ENCODE measurements around the gene GNPTAB.

GNPTAB gene

GRCh38 chr12:101713930-101714329 lies 116.8 kb downstream of the GNPTAB start:
- DNase-seq (ENCODE audit: low spot score): no peak
- POLR2A ChIA-PET (ENCODE audit: low non-redundant PET): no interaction called here
- no peak overlapping the region for H3K27ac ChIP-seq
- TF ChIP-seq, protein P1, sequence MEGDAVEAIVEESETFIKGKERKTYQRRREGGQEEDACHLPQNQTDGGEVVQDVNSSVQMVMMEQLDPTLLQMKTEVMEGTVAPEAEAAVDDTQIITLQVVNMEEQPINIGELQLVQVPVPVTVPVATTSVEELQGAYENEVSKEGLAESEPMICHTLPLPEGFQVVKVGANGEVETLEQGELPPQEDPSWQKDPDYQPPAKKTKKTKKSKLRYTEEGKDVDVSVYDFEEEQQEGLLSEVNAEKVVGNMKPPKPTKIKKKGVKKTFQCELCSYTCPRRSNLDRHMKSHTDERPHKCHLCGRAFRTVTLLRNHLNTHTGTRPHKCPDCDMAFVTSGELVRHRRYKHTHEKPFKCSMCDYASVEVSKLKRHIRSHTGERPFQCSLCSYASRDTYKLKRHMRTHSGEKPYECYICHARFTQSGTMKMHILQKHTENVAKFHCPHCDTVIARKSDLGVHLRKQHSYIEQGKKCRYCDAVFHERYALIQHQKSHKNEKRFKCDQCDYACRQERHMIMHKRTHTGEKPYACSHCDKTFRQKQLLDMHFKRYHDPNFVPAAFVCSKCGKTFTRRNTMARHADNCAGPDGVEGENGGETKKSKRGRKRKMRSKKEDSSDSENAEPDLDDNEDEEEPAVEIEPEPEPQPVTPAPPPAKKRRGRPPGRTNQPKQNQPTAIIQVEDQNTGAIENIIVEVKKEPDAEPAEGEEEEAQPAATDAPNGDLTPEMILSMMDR (conservative IDR thresholded peaks at IDR 0.05; ENCODE audit: low read depth): no peak
- CTCF ChIA-PET: no interaction called here

GRCh38 chr12:101713059-101713682 lies 117.6 kb downstream of the GNPTAB start:
- POLR2A ChIA-PET (ENCODE audit: low non-redundant PET): no interaction called here
- no peak overlapping the region for H3K27ac ChIP-seq
- CTCF ChIA-PET: no interaction called here
- DNase-seq (ENCODE audit: low spot score): no peak
- TF ChIP-seq, protein P1 (conservative IDR thresholded peaks at IDR 0.05; ENCODE audit: low read depth): no peak

GRCh38 chr12:101710288-101710687 lies 120.5 kb downstream of the GNPTAB start:
- CTCF ChIA-PET: no interaction called here
- TF ChIP-seq, protein P1 (conservative IDR thresholded peaks at IDR 0.05; ENCODE audit: low read depth): no peak
- no peak overlapping the region for H3K27ac ChIP-seq
- POLR2A ChIA-PET (ENCODE audit: low non-redundant PET): no interaction called here
- no peak for DNase-seq (ENCODE audit: low spot score)

DNA sequence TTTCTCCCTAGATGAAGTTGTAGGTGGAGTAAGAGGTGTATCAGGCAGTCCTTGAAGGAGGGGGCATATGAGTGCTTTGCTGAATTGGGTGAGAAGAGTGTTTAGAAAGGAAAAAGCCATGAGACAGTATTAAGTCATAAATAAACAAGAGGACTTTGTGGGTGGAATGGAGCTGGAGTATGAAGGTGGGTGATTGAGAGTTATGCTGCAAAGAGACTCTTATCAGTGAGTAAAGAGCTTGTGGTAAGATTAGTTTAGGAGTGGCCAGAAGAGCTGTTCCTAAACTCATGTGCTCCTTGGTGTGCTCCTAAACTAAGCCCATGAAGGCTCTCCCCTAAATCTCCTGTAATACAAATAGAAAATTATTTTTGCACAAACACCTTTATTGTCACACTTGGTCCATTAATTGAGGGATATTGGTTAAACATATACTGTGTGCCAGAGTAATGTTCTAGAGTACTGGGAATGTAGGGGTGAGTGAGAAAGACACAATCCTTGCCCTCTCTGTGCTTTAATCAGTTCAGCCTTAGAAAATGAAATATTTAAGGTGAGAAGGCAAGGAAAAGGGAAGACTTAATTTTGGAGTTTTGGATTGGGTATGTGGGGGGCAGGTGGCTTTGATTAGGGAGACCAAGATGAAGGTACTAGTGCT lies 123.5 kb downstream of the GNPTAB start:
- TF ChIP-seq, protein P1 (conservative IDR thresholded peaks at IDR 0.05; ENCODE audit: low read depth): no peak
- POLR2A ChIA-PET (ENCODE audit: low non-redundant PET): no interaction called here
- DNase-seq (ENCODE audit: low spot score): no peak
- CTCF ChIA-PET: interaction anchor here (0.6 kb wide), 1 partner anchor 123 kb away, joined by 4 read pairs; no protein-coding TSS in a partner anchor
- no peak overlapping the region for H3K27ac ChIP-seq

DNA sequence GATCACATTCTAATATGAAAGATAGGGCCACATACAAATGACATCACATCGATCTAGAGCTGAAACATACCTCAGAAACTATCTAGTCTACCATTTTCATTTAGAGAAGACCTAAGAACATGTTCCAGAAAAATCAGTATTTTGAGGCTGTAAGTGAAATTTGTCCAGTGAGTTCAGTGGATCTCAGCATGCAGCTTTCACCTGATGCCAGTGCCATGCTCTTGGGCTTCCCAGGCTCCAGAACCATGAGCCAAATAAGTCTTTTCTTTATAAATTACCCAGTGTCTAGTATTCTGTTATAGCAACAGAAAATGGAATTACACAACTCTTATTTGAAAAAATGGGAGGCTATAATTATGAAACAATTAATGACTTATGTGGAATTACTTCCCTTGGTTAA lies 124.4 kb downstream of the GNPTAB start:
- no peak for DNase-seq (ENCODE audit: low spot score)
- TF ChIP-seq, protein P1 (conservative IDR thresholded peaks at IDR 0.05; ENCODE audit: low read depth): no peak
- H3K27ac ChIP-seq: no peak overlapping the region
- ChIA-PET POLR2A (ENCODE audit: low non-redundant PET) (no interaction called here), CTCF (no interaction called here)

DNA sequence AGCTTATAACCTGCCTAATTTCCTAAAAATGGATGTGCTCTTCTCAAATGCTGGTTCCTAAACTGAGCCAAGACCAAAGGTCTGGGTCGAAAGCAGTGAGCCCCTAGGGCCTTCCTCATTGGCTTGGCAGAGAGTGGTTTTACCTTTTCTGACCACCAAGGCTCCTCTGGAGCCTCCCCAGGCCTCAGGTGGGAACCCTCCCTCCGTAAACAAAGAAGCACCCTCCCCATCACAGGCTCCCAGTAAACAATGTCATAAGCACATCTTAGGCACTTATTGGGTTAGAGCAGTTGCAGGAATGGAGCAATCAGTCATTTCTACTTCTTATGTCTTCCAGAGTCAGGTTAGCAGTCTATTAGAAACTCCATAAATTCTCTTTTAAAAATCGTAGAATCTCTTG lies 127.3 kb downstream of the GNPTAB start:
- no peak overlapping the region for H3K27ac ChIP-seq
- ChIA-PET POLR2A (ENCODE audit: low non-redundant PET) (no interaction called here), CTCF (no interaction called here)
- TF ChIP-seq, protein P1 (conservative IDR thresholded peaks at IDR 0.05; ENCODE audit: low read depth): no peak
- DNase-seq (ENCODE audit: low spot score): no peak
